ENCODE results near the gene GNG4. TPM values are rescaled to one million over a fixed set of nuclear protein-coding genes. Genes with fewer than 3 reads are reported as not detected.

The GNG4 gene
- 0.10 TPM for total RNA-seq

DNA sequence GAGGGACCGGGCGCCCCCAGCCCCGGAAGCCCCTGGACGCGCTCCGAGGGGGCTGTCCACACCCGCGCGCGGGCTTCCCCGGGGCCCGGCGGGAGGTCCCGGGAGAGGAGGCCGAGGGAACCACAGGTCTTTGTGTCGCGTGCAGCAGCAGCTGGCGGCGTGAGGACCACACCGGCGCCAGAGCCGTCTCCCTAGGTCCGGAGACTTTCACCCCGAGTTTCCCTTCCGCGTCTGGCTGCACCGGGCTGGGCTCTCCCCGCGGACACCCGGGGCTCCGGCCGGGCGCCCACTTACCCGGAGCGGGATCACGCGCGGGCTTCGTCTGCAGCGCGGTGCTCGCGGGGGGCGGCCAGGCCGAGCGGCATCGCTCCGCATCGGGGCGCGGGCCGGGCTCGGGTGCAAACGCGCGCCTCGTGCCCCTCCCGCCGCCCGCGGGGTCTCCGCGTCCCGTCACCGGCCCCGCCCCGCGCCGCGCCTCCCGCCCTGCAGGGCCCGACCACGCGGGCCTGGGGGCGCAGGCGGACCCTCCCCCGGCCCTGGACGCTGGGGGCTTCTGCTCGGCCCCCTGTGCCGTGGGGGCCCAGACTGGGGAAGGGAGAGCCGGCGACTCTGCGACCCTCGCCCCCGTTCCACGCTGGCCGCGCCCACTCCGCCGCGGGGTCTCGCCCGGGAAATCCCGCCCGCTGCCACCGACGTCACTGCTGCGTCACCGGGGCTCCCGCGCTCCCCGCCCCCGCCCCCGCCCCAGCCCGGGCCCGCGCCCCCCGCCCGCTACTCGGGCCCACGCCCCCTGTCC lies at the start of gene GNG4:
Gene GNG4 (minus strand): TSS at position 417 of the 796 bp plus-strand sequence. CDS start 65,946 bp downstream, outside the sequence.
- peaks cover 76% of the 10 kb centered on the region for H3K27me3 ChIP-seq (ENCODE audit: insufficient read depth, low read length)
- no peak within 1 kb of the TSS for H3K4me3 ChIP-seq (ENCODE audit: low read length)

DNA sequence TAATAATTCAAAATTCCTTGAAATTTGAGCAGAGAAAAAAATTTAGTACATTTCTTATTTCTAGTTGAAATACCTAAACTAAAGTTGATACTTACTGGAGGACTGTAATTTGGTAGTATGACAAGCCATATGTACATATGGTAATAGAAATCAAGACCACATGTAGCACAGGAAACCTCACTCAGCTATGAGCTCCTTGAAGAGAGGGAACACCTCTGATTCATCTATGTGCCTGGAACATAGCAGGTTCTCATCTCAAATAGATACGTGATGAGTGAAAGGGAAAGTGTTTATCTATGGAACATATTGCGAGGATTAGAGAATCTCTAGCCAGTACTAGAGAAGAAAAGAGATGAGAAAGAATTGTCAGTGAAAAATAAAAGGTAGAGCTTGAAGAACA lies 47.9 kb upstream of the GNG4 start:
- Histone ChIP-seq H3K4me3 (ENCODE audit: low read length) (no peak overlapping the region), H3K27me3 (ENCODE audit: insufficient read depth, low read length) (no peaks in the 10 kb centered on the region), H3K9me3 (ENCODE audit: low read depth, low read length) (no peaks in the 10 kb centered on the region), H3K4me1 (ENCODE audit: insufficient read depth, low read length) (no peaks in the 10 kb centered on the region)

More for the DNA sequence above, at the start of gene GNG4:
- Histone ChIP-seq H3K4me1 (ENCODE audit: insufficient read depth, low read length) (peaks cover 21% of the 10 kb centered on the region), H3K9me3 (ENCODE audit: low read depth, low read length) (no peaks in the 10 kb centered on the region)

- no peaks in the 10 kb centered on the region for H3K4me1 ChIP-seq (ENCODE audit: insufficient read depth, low read length)
- no peak overlapping the region for H3K4me3 ChIP-seq (ENCODE audit: low read length)
- H3K9me3 ChIP-seq (ENCODE audit: low read depth, low read length) = no peaks in the 10 kb centered on the region
- no peaks in the 10 kb centered on the region for H3K27me3 ChIP-seq (ENCODE audit: insufficient read depth, low read length)
Observed at GRCh38 chr1:235689356-235689755, 39.8 kb upstream of the GNG4 start.

- Histone ChIP-seq H3K4me1 (ENCODE audit: insufficient read depth, low read length) (no peaks in the 10 kb centered on the region), H3K9me3 (ENCODE audit: low read depth, low read length) (no peaks in the 10 kb centered on the region)
Observed at GRCh38 chr1:235688096-235688495, 38.5 kb upstream of the GNG4 start.

GRCh38 chr1:235683653-235684052 lies 34.1 kb upstream of the GNG4 start:
- Histone ChIP-seq H3K27me3 (ENCODE audit: insufficient read depth, low read length) (no peaks in the 10 kb centered on the region), H3K9me3 (ENCODE audit: low read depth, low read length) (no peaks in the 10 kb centered on the region), H3K4me3 (ENCODE audit: low read length) (no peak overlapping the region), H3K4me1 (ENCODE audit: insufficient read depth, low read length) (no peaks in the 10 kb centered on the region)

More at GRCh38 chr1:235688096-235688495, 38.5 kb upstream of the GNG4 start:
- Histone ChIP-seq H3K4me3 (ENCODE audit: low read length) (no peak overlapping the region), H3K27me3 (ENCODE audit: insufficient read depth, low read length) (no peaks in the 10 kb centered on the region)

- Histone ChIP-seq H3K4me3 (ENCODE audit: low read length) (no peak overlapping the region), H3K27me3 (ENCODE audit: insufficient read depth, low read length) (no peaks in the 10 kb centered on the region), H3K9me3 (ENCODE audit: low read depth, low read length) (no peaks in the 10 kb centered on the region), H3K4me1 (ENCODE audit: insufficient read depth, low read length) (no peaks in the 10 kb centered on the region)
Observed at GRCh38 chr1:235682216-235682615, 32.6 kb upstream of the GNG4 start.

GRCh38 chr1:235679644-235680043 lies 30.1 kb upstream of the GNG4 start:
- Histone ChIP-seq H3K4me3 (ENCODE audit: low read length) (no peak overlapping the region), H3K9me3 (ENCODE audit: low read depth, low read length) (peaks cover 7% of the 10 kb centered on the region), H3K27me3 (ENCODE audit: insufficient read depth, low read length) (no peaks in the 10 kb centered on the region), H3K4me1 (ENCODE audit: insufficient read depth, low read length) (no peaks in the 10 kb centered on the region)

DNA sequence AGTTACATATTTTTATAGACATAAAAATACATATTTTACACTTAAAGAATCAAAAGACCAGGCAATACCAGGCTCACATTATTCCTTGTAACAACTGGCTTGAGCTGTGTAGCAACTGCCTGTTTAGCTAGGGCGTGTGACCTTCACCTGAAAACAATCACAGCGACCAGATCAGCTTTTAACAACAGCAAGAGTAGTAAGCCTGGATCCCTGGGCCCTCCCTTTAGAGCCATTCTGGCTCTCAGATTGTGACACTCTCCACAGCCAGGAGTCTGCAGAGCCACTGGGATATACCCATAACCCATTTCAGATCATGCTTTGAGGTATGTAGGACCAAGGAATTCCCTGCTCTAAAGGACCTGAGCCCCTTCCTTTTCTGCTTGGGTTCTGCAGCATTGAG lies 29.4 kb upstream of the GNG4 start:
- peaks cover 7% of the 10 kb centered on the region for H3K9me3 ChIP-seq (ENCODE audit: low read depth, low read length)
- H3K4me3 ChIP-seq (ENCODE audit: low read length) = no peak overlapping the region
- no peaks in the 10 kb centered on the region for H3K4me1 ChIP-seq (ENCODE audit: insufficient read depth, low read length)
- no peaks in the 10 kb centered on the region for H3K27me3 ChIP-seq (ENCODE audit: insufficient read depth, low read length)

- Histone ChIP-seq H3K27me3 (ENCODE audit: insufficient read depth, low read length) (no peaks in the 10 kb centered on the region), H3K4me1 (ENCODE audit: insufficient read depth, low read length) (no peaks in the 10 kb centered on the region), H3K9me3 (ENCODE audit: low read depth, low read length) (peaks cover 30% of the 10 kb centered on the region), H3K4me3 (ENCODE audit: low read length) (no peak overlapping the region)
Observed at GRCh38 chr1:235675152-235675890, 25.7 kb upstream of the GNG4 start.

- Histone ChIP-seq H3K27me3 (ENCODE audit: insufficient read depth, low read length) (no peaks in the 10 kb centered on the region), H3K4me3 (ENCODE audit: low read length) (no peak overlapping the region), H3K4me1 (ENCODE audit: insufficient read depth, low read length) (no peaks in the 10 kb centered on the region), H3K9me3 (ENCODE audit: low read depth, low read length) (peaks cover 42% of the 10 kb centered on the region)
Observed at GRCh38 chr1:235673981-235674380, 24.4 kb upstream of the GNG4 start.

GRCh38 chr1:235671992-235672391 lies 22.4 kb upstream of the GNG4 start:
- H3K9me3 ChIP-seq (ENCODE audit: low read depth, low read length) = peaks cover 42% of the 10 kb centered on the region

GRCh38 chr1:235670157-235670776 lies 20.7 kb upstream of the GNG4 start:
- H3K4me3 ChIP-seq (ENCODE audit: low read length) = no peak overlapping the region
- no peaks in the 10 kb centered on the region for H3K4me1 ChIP-seq (ENCODE audit: insufficient read depth, low read length)
- no peaks in the 10 kb centered on the region for H3K27me3 ChIP-seq (ENCODE audit: insufficient read depth, low read length)
- peaks cover 35% of the 10 kb centered on the region for H3K9me3 ChIP-seq (ENCODE audit: low read depth, low read length)

More at GRCh38 chr1:235671992-235672391, 22.4 kb upstream of the GNG4 start:
- no peaks in the 10 kb centered on the region for H3K4me1 ChIP-seq (ENCODE audit: insufficient read depth, low read length)
- H3K4me3 ChIP-seq (ENCODE audit: low read length) = no peak overlapping the region
- H3K27me3 ChIP-seq (ENCODE audit: insufficient read depth, low read length) = no peaks in the 10 kb centered on the region

- peaks cover 35% of the 10 kb centered on the region for H3K9me3 ChIP-seq (ENCODE audit: low read depth, low read length)
- H3K4me1 ChIP-seq (ENCODE audit: insufficient read depth, low read length) = no peaks in the 10 kb centered on the region
- H3K4me3 ChIP-seq (ENCODE audit: low read length) = no peak overlapping the region
- H3K27me3 ChIP-seq (ENCODE audit: insufficient read depth, low read length) = no peaks in the 10 kb centered on the region
Observed at GRCh38 chr1:235669277-235669676, 19.7 kb upstream of the GNG4 start.

DNA sequence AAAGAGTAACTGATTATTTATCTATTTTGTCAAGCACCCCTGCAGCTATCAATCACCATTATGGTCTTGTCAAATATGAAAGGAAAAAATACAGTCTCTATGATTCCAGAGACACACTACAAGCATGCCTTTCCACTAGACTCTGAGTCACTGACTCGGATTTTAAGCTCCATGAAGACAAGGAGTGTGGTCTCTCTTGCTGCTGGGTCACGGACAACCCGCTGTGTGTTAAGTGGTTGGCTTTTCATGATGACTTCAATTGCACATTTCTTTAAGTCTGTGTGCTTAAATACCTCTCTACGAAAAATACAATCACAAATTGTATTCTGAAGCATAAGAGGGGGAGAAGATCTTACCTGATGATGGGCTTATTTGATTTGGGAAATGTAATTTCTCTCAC lies 14.0 kb upstream of the GNG4 start:
- Histone ChIP-seq H3K4me3 (ENCODE audit: low read length) (no peak overlapping the region), H3K4me1 (ENCODE audit: insufficient read depth, low read length) (no peaks in the 10 kb centered on the region), H3K9me3 (ENCODE audit: low read depth, low read length) (no peaks in the 10 kb centered on the region)

DNA sequence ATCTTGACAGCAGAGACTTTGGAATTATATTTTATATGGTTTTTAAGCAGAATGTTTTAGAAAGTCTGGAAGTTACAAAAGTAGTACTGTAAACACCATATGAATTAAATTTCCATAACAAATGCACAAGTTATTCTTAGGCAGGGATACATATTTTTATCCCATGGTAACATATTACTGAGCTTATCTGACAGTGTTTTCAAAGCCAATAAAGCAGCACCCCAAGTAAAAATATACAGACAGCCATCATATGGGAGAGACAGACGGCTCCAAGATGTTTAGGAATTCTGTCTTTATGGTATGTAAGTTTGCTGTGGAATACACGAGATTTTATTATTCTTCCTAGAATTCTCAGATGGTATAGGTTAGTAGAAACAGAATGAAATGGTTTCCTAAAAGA lies 12.0 kb upstream of the GNG4 start:
- Histone ChIP-seq H3K27me3 (ENCODE audit: insufficient read depth, low read length) (no peaks in the 10 kb centered on the region), H3K4me3 (ENCODE audit: low read length) (no peak overlapping the region), H3K9me3 (ENCODE audit: low read depth, low read length) (no peaks in the 10 kb centered on the region), H3K4me1 (ENCODE audit: insufficient read depth, low read length) (no peaks in the 10 kb centered on the region)

More for the DNA sequence above, 14.0 kb upstream of the GNG4 start:
- H3K27me3 ChIP-seq (ENCODE audit: insufficient read depth, low read length) = no peaks in the 10 kb centered on the region
